HG03095 (cell line): ENCODE measurements around the gene ZNF618.
A peak's percentile ranks its signal among the peaks of the same experiment; 100 is the strongest.
"Not testable (repeated sequence)": the region's sequence is repeated elsewhere in the genome, so short reads cannot be mapped to it uniquely, and the experiment has no call there.

Experiments
- ATAC-seq: cut with Tn5 transposase; IDR thresholded peaks from one replicate; pipeline ENCODE4 v1.9.1; 2021; ENCODE audit warnings: moderate library complexity; ENCODE audit not compliant: unreplicated experiment

The ZNF618 gene

GRCh38 chr9:114076237-114077161, 200.4 kb downstream of the ZNF618 start:
- ATAC-seq, result no peak

- no peak for ATAC-seq
Observed at GRCh38 chr9:114077162-114077837, 201.2 kb downstream of the ZNF618 start.

DNA sequence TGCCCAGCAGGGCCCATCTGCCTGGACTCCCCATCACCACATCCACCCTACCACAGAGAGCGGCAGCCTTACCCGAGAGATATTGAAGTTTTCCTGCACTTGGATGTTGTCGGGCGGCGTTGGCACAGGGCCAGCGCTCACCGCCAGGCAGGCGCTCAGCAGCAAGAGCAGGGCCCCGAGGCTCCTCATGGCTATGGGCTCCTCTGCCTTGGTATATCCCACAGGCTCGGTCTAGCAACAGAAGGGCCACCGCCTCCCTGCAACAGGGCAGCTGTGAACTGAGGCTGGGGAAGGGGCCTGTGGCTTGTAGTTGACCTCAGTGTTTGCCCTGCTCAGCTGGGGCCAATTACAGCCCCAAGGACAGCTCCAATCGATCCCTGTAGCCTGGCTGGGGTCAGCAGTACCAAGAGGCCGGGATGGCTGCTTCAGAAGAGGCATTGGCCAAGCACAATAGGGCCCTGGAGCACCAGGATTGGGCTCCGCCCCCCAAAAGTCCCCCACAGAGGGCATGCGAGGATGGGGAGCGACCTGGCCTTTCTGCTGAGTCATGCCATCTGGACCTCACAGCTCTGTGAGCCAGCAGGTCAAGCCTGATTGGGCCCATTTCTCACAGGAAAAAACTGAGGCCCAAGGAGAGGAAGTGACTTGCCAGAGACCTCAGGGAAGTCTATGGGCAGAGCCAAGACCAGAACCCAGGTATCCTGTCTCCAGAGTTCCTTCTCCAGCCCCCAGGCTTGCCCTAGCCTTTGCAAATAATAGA, 202.1 kb downstream of the ZNF618 start, which contains the start of gene AMBP:
Gene AMBP (minus strand): TSS at position 280 of the 760 bp plus-strand sequence. CDS start 91 bp downstream, at position 189.
- no peak for ATAC-seq

GRCh38 chr9:114078781-114079156, 202.7 kb downstream of the ZNF618 start:
- no peak for ATAC-seq

GRCh38 chr9:114080195-114080772, 204.2 kb downstream of the ZNF618 start:
- no peak for ATAC-seq

DNA sequence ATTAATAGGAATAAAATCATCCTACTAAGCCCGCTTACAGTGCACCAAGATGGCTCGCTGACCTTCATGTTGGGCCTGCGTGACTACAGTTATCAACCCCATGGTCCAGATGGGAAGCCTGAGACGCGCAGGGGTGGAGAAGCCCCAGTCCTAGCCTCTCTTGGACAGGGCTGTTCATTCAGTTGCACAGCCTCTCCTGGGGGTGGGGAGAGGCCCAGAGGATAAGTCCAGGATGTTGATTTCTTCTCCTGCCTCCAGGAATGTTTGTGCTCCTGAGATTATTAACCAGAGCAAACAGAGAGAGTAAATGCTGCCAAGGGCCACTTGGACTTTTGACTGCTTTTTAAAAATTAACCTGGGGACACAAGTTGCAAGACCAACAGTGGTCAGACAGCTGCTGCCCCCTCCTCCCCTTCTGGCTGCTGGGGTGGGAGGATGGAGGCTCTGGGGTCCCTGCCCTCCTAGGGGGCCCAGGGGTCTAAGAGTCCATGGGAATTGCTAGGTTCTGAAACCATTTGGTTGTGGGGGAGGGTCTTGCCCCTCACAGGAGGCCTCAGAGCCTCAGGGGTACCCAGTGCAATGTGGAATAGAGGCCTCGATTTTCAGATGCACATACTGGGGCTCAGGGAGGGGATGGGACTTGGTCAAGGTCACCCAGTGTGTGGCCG, 204.8 kb downstream of the ZNF618 start:
- no peak for ATAC-seq

- ATAC-seq, result no peak
Observed at GRCh38 chr9:114081441-114082016, 205.4 kb downstream of the ZNF618 start.

GRCh38 chr9:114082017-114082762, 206.1 kb downstream of the ZNF618 start:
- ATAC-seq, result peak; percentile 77

GRCh38 chr9:114082763-114083412, 206.8 kb downstream of the ZNF618 start:
- not testable (repeated sequence) for ATAC-seq

DNA sequence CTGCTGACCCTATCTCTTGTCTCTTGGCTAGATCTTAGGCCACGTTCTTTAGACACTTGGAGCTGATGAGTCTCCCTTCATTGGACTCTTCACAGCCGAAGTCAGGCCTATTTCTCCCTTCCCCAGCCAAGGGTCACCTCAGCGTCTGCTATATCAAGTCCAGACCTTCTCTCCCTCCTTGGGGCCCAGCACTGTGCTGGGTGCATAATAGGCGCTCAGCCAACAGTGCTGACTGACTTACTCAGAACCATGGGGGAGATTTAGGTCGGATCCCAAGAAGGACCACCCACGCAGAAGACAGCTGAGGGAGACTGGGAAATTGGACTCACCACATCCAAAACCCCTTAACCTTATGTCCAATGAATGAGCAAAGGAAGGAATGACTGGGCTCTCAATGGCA, 207.6 kb downstream of the ZNF618 start:
- ATAC-seq, result no peak

DNA sequence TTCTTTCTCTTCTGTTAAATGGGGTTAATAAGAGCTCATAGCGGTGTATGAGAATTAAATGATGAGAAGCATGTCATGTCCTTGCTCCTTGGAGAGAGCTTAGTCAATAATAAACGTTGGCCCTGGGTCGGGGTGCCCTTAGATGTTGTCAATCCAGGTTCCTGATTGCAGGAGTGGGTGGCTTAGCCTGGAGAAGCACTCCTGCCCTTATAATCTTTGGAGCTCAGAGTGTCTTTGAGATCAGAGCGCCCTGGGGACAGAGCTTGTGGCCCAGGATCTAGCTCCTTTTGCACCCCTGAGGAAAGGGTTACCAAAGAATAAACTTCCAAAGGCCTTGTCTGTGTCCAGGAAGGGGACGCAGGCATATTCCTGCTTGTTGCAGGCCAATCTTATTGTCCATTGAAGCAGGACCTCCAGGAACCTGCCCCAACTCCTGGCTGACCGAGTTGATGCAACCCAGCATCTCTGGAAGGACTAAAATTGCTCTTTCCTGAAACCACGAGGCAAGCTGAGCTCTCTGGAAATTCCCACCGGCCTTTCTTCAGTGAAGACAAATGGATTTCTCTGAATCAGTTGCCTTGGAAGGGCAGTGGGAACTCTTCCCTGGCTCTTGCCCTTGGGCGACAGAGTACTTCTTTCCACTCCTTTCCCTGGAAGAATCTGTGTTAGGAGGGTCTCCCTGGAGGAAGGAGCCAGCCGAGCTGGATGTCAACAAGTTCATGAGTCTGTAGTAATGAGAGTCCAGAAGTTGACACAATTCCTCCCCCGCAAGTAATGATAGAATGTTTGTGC, 208.4 kb downstream of the ZNF618 start:
- no peak for ATAC-seq

DNA sequence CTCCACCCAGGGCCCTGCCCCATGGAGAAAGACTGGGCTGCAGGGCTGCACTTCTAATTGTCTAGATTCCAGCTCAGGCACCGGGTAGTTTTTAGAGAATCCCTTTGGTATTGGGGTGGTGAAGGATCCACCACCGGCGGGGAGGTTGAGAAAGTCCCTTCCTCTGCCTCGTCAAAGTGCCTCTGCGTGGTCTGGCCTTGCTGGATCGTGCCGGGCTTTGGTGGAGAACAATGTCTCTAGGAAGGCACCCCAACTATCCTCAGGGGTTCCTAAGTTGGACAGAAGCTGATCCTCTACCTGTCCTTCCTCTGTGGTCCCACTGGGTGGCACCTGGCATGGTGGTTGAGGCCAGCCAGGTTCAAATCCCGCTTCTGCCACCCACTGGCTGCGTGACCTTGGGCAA, 209.3 kb downstream of the ZNF618 start:
- ATAC-seq, result no peak

DNA sequence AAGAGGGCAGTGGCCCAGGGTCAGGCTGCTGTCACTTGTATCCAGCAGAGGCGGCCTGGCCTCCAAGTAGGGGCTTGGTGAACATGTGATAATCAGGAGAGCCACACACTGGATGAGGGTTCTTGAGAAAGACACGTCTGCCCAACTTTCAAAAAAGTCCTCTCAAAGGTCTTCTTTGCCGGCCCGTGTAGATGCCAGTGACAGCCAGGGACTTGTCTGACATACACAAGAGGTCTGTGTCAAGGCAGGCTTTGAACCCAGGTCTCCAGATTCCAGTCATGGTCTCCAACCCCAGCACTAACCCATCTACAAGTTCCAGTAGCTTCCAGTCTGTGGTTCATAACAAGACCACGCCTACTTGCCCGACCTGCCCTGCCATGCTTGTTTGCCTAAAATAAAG, 209.9 kb downstream of the ZNF618 start:
- no peak for ATAC-seq

GRCh38 chr9:114086607-114087006, 210.5 kb downstream of the ZNF618 start:
- ATAC-seq, result no peak

- ATAC-seq, result no peak
Observed at GRCh38 chr9:114087721-114088120, 211.6 kb downstream of the ZNF618 start.

GRCh38 chr9:114088571-114089170, 212.6 kb downstream of the ZNF618 start:
- no peak for ATAC-seq

GRCh38 chr9:114089206-114089840, 213.2 kb downstream of the ZNF618 start:
- ATAC-seq, result no peak
